ENCODE results near the gene ITPK1. TPM values are rescaled to one million over a fixed set of nuclear protein-coding genes. Genes with fewer than 3 reads are reported as not detected.
A peak's percentile ranks its signal among the peaks of the same experiment; 100 is the strongest.

ITPK1 gene
- total and polyA plus RNA-seq, 10 of the 15 experiments (the other 5 are each of a cell fraction or from before 2014, with no cell fraction given): 1.3 to 73.2 (median 27.0) TPM

DNA sequence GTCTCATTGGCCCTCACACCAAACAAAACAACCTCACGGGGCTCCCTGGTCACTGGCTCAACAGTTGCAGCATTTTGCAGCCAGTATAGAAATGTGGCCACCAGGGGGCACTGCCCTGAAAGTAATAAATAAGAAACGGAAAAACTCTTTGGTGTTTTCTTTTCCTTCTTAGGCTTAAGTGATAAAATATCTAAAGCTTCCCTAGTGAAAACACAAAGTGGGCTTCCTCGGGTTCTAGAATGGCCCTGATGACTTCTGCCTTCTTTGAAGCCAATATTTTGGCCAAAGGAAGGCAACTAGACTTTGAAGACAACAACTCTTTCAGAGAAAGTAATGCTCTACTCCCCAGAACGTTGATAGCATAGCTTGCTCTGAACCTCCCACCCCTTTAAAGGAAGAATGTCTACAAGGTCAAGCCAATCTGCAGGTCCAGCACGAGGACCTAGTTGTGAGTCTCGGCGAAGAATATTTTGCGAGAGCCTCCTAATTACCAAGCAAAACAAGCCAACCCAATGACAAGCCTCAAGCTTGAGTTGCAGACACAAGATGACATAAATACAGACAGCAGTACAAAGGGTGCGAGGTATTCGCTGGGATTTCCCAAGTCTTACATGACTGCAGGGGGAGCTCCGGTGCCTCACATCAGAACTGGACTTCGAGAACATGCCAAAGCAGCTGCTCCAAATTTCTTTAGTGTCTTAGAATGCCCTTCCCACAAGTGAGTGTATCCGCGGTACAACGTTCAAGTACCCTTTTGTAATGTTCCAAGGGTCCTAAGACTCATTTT, 2.6 kb downstream of the ITPK1 start (continued):
- TF ChIP-seq, protein P1, sequence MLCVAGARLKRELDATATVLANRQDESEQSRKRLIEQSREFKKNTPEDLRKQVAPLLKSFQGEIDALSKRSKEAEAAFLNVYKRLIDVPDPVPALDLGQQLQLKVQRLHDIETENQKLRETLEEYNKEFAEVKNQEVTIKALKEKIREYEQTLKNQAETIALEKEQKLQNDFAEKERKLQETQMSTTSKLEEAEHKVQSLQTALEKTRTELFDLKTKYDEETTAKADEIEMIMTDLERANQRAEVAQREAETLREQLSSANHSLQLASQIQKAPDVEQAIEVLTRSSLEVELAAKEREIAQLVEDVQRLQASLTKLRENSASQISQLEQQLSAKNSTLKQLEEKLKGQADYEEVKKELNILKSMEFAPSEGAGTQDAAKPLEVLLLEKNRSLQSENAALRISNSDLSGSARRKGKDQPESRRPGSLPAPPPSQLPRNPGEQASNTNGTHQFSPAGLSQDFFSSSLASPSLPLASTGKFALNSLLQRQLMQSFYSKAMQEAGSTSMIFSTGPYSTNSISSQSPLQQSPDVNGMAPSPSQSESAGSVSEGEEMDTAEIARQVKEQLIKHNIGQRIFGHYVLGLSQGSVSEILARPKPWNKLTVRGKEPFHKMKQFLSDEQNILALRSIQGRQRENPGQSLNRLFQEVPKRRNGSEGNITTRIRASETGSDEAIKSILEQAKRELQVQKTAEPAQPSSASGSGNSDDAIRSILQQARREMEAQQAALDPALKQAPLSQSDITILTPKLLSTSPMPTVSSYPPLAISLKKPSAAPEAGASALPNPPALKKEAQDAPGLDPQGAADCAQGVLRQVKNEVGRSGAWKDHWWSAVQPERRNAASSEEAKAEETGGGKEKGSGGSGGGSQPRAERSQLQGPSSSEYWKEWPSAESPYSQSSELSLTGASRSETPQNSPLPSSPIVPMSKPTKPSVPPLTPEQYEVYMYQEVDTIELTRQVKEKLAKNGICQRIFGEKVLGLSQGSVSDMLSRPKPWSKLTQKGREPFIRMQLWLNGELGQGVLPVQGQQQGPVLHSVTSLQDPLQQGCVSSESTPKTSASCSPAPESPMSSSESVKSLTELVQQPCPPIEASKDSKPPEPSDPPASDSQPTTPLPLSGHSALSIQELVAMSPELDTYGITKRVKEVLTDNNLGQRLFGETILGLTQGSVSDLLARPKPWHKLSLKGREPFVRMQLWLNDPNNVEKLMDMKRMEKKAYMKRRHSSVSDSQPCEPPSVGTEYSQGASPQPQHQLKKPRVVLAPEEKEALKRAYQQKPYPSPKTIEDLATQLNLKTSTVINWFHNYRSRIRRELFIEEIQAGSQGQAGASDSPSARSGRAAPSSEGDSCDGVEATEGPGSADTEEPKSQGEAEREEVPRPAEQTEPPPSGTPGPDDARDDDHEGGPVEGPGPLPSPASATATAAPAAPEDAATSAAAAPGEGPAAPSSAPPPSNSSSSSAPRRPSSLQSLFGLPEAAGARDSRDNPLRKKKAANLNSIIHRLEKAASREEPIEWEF (IDR thresholded peaks at IDR 0.05; ENCODE audit: insufficient replicate concordance, low read depth, low read length): no peak
- TF ChIP-seq LARP7 (IDR thresholded peaks at IDR 0.05) (no peak; the same call in 1 of the 2 replicates), MTA2 (IDR thresholded peaks at IDR 0.05; ENCODE audit: low read depth) (peak; percentile 22; the same call in 1 of the 2 replicates), ZNF622 (IDR thresholded peaks at IDR 0.05) (no peak), BHLHE40 (IDR thresholded peaks at IDR 0.05; ENCODE audit: borderline replicate concordance in 1 of 2, low read depth in 2 of 2, low read length in 1 of 2) (no peak), DPF2 (IDR thresholded peaks at IDR 0.05) (no peak), USF2 (IDR thresholded peaks at IDR 0.05; ENCODE audit: borderline replicate concordance, low read depth, low read length) (no peak), CEBPB (IDR thresholded peaks at IDR 0.05; ENCODE audit: borderline replicate concordance in 1 of 2, low read depth in 2 of 2, low read length in 2 of 2) (no peak), CHD4 (IDR thresholded peaks at IDR 0.05) (no peak), NR2C2 (IDR thresholded peaks at IDR 0.05; ENCODE audit: borderline replicate concordance, control insufficient read depth, insufficient read length, low read depth) (no peak), IKZF1 (conservative IDR thresholded peaks at IDR 0.05) (peak; percentile 44; the same call in 1 of the 2 replicates), RELA (IDR thresholded peaks at IDR 0.05; ENCODE audit: borderline replicate concordance, partially characterized antibody) (no peak), BCL11A (IDR thresholded peaks at IDR 0.05; ENCODE audit: low read depth, low read length) (no peak), SREBF2 (IDR thresholded peaks at IDR 0.05; ENCODE audit: low read length) (no peak), SIN3A (IDR thresholded peaks at IDR 0.05; ENCODE audit: low read depth, low read length) (peak; percentile 74; the same call in 1 of the 2 replicates), PAX5 (IDR thresholded peaks at IDR 0.05; ENCODE audit: borderline replicate concordance, low read depth, low read length) (no peak), KDM1A (IDR thresholded peaks at IDR 0.05; ENCODE audit: borderline replicate concordance) (no peak), MLLT1 (IDR thresholded peaks at IDR 0.05) (0 out of 2 replicates have a peak, but pooled peaks have one; percentile 14), IKZF2 (IDR thresholded peaks at IDR 0.05) (peak; percentile 26 to 44; a peak in 2 of 4 replicates)
- TF ChIP-seq, protein P2, sequence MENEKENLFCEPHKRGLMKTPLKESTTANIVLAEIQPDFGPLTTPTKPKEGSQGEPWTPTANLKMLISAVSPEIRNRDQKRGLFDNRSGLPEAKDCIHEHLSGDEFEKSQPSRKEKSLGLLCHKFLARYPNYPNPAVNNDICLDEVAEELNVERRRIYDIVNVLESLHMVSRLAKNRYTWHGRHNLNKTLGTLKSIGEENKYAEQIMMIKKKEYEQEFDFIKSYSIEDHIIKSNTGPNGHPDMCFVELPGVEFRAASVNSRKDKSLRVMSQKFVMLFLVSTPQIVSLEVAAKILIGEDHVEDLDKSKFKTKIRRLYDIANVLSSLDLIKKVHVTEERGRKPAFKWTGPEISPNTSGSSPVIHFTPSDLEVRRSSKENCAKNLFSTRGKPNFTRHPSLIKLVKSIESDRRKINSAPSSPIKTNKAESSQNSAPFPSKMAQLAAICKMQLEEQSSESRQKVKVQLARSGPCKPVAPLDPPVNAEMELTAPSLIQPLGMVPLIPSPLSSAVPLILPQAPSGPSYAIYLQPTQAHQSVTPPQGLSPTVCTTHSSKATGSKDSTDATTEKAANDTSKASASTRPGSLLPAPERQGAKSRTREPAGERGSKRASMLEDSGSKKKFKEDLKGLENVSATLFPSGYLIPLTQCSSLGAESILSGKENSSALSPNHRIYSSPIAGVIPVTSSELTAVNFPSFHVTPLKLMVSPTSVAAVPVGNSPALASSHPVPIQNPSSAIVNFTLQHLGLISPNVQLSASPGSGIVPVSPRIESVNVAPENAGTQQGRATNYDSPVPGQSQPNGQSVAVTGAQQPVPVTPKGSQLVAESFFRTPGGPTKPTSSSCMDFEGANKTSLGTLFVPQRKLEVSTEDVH (IDR thresholded peaks at IDR 0.05; ENCODE audit: low read depth, partially characterized antibody): no peak

Data from GM12878 (cell line).